HEK293T (cell line): ENCODE measurements around the gene KCNE1.

Experiments
- BHLHE40 ChIP-seq: fragments of 450-650 bp; IDR thresholded peaks from 2 replicates; pipeline ENCODE4 v1.6.1; 2016; ENCODE audit warnings: mild to moderate bottlenecking, moderate library complexity, borderline replicate concordance
- CTBP1 ChIP-seq: fragments of 450-650 bp; IDR thresholded peaks from 2 replicates; pipeline ENCODE4 v1.6.1; 2016; ENCODE audit warnings: borderline replicate concordance
- FOXA1 ChIP-seq: fragments of 450-650 bp; IDR thresholded peaks from 2 replicates; pipeline ENCODE4 v1.6.1; 2016; ENCODE audit warnings: mild to moderate bottlenecking
- FOXM1 ChIP-seq: fragments of 450-650 bp; IDR thresholded peaks from 2 replicates; pipeline ENCODE4 v1.6.1; 2017; ENCODE audit warnings: mild to moderate bottlenecking, borderline replicate concordance
- L3MBTL2 ChIP-seq: fragments of 450-650 bp; conservative IDR thresholded peaks from 2 replicates; pipeline ENCODE4 v1.6.1; 2016; ENCODE audit warnings: mild to moderate bottlenecking
- NFRKB ChIP-seq: fragments of 450-650 bp; IDR thresholded peaks from 2 replicates; pipeline ENCODE4 v1.6.1; 2016; ENCODE audit warnings: mild to moderate bottlenecking, moderate library complexity
- SP1 ChIP-seq: fragments of 450-650 bp; IDR thresholded peaks from 2 replicates; pipeline ENCODE4 v1.6.1; 2017

DNA sequence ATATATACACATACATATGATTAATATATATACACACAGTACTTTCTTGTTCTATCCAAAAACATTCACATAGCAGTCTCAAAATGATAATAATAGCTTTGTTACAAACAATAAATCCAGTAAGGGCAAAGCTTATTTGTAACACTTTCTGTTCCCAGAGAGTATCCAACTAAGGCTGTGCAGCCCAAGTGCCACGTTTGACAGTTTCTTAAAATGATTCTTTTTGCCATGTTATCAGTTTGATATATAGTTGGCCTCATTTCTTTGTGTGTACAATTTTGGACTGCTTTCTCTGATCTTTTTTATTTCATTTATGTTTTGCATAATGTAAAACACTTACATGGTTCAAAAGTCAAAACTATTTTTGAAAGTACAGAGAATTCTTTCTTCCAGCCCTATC lies 11.8 kb downstream of the KCNE1 start:
- TF ChIP-seq CTBP1 (no peak), BHLHE40 (no peak), NFRKB (no peak), FOXA1 (no peak), FOXM1 (no peak), SP1 (no peak), L3MBTL2 (no peak)
